ENCODE measurements around the gene ZNF488.

DNA sequence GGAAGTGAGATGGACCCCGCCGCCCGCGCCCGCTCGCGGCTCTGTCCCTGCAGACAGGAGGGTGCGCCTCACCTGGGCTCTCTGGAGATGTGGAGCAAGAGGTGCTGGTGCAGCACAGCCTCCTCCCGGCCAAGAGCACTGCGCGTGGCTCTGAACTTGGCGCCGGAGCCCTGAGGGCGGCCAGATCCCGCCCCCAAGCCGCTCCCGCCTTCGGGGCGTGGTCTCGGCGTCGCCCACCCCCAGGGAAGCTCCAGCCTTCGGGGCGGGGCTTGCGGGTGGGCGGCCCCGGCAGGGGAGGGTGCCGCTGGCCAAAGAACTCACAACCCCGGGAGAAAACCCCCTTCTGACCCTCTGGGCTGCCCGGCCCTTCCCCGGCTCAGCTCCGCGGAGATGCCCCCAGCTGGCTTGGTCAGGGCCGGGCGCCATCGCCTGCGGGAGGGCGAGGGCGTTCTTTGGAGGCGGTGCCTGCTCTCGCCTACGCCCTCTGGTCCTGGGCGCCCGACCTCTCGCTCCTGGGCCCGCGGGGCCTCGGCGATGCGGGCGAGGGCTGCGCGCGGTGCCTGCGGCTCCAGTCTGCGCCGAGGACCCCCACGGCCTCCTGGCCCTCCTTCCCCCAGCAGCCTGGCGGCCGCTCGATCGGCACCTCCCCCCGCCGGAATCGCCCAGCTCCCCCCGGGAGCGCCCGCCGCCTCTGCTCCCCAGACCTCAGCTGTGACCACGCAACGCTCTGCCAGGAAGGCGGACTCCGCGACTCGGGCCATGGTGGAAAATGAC is at the start of gene ZNF488:
- TF ChIP-seq CTCF (conservative IDR thresholded peaks at IDR 0.05; ENCODE audit: low read length) (no peak), EZH2phosphoT487 (IDR thresholded peaks at IDR 0.05; ENCODE audit: borderline replicate concordance) (no peak)

Measured in Loucy (cell line).